ENCODE data around the gene TMEM184A.

Gene TMEM184A

GRCh38 chr7:1500064-1500807 is 55.8 kb downstream of the TMEM184A start:
- no peak overlapping the region for H3K18ac ChIP-seq (ENCODE audit: low read length)
- no peak overlapping the region for H3K27ac ChIP-seq (ENCODE audit: low read depth, low read length)
- no CpG with 5 or more reads among the region's 34 CpGs for WGBS (ENCODE audit: extremely low coverage, insufficient coverage, insufficient read length)

DNA sequence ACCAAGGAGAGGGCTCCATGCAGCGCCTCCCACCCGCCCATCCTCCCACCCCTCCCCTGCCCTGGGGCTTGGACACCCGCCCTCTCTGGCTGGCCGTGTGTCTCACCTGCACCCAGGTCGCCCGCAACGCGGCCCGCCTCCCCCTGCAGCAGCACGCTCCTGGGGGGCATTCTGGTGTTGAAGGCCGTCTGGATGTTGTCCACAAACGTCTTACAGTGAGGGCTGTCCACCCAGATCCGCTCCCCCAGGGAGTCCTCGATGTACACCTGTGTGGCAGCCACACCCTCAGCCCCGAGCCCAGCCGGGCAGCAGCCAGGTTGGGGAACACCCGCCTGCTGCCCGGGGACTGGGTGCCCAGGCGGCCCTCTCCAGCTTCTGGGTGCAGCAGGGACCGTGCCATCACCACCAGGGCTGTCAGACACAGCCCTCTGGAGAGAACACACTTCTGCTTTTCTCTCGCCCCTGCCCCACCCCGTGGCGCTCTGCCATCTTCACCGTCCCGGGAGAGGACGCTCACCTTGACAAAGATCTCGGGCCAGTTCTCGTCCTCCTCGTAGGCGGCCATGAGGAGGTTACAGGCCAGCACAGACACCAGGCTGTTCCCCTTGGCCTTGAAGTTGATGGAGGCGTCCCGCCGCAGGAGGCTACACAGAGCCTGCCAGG is 56.5 kb downstream of the TMEM184A start:
- Histone ChIP-seq H3K18ac (ENCODE audit: low read length) (no peak overlapping the region), H2BK12ac (ENCODE audit: low read length) (no peak overlapping the region), H3K14ac (ENCODE audit: low read length) (no peak overlapping the region), H4K91ac (ENCODE audit: low read depth, low read length) (no peak overlapping the region), H2BK120ac (ENCODE audit: insufficient read depth, low read length, poor library complexity) (no peak overlapping the region), H3K27ac (ENCODE audit: low read depth, low read length) (no peak overlapping the region), H2AFZ (ENCODE audit: insufficient read depth, low read length, poor library complexity) (no peak overlapping the region), H3K4ac (ENCODE audit: low read depth, low read length) (no peak overlapping the region), H2AK5ac (ENCODE audit: low read length) (no peak overlapping the region), H3K9me3 (ENCODE audit: insufficient read depth, low read depth, low read length) (no peaks in the 10 kb centered on the region), H3K4me2 (ENCODE audit: low read length) (no peak overlapping the region), H2BK5ac (ENCODE audit: low read depth, low read length, poor library complexity) (no peak overlapping the region), H3K4me1 (ENCODE audit: control insufficient read depth in 1 of 2, insufficient read depth in 2 of 2, low read length in 2 of 2) (peaks cover 5% of the 10 kb centered on the region in 2 experiments), H3K23ac (ENCODE audit: low read length) (no peak overlapping the region), H4K8ac (ENCODE audit: low read depth, low read length) (no peak overlapping the region), H3K36me3 (ENCODE audit: control insufficient read depth in 1 of 2, insufficient read depth in 2 of 2, low read length in 2 of 2) (peaks cover 79% of the 10 kb centered on the region in 2 experiments), H3K79me2 (ENCODE audit: control insufficient read depth, insufficient read depth, low read length, poor library complexity) (peaks cover 8% of the 10 kb centered on the region), H4K12ac (ENCODE audit: low read depth, low read length) (no peak overlapping the region), H3K9ac (ENCODE audit: low read length) (no peak overlapping the region), H3K27me3 (ENCODE audit: insufficient read depth, low read length) (no peaks in the 10 kb centered on the region), H3K79me1 (ENCODE audit: low read length) (peaks cover 8% of the 10 kb centered on the region), H3K4me3 (ENCODE audit: low read depth, low read length) (no peak overlapping the region)
- no CpG with 5 or more reads among the region's 33 CpGs for WGBS (ENCODE audit: extremely low coverage, insufficient coverage, insufficient read length)
- no peak for DNase-seq

More at GRCh38 chr7:1500064-1500807, 55.8 kb downstream of the TMEM184A start:
- H3K27me3 ChIP-seq (ENCODE audit: insufficient read depth, low read length) = no peaks in the 10 kb centered on the region
- no peak overlapping the region for H3K4ac ChIP-seq (ENCODE audit: low read depth, low read length)
- no peak overlapping the region for H4K91ac ChIP-seq (ENCODE audit: low read depth, low read length)
- H3K4me2 ChIP-seq (ENCODE audit: low read length) = no peak overlapping the region
- no peak overlapping the region for H2BK12ac ChIP-seq (ENCODE audit: low read length)
- no peak overlapping the region for H2AK5ac ChIP-seq (ENCODE audit: low read length)
- no peak overlapping the region for H2AFZ ChIP-seq (ENCODE audit: insufficient read depth, low read length, poor library complexity)
- H3K36me3 ChIP-seq (ENCODE audit: control insufficient read depth in 1 of 2, insufficient read depth in 2 of 2, low read length in 2 of 2) = peaks cover 72% of the 10 kb centered on the region in 2 experiments
- H3K4me3 ChIP-seq (ENCODE audit: low read depth, low read length) = no peak overlapping the region
- peaks cover 5% of the 10 kb centered on the region in 2 experiments for H3K4me1 ChIP-seq (ENCODE audit: control insufficient read depth in 1 of 2, insufficient read depth in 2 of 2, low read length in 2 of 2)
- no peaks in the 10 kb centered on the region for H3K9me3 ChIP-seq (ENCODE audit: insufficient read depth, low read depth, low read length)
- no peak overlapping the region for H3K14ac ChIP-seq (ENCODE audit: low read length)
- peaks cover 8% of the 10 kb centered on the region for H3K79me1 ChIP-seq (ENCODE audit: low read length)
- H3K23ac ChIP-seq (ENCODE audit: low read length) = no peak overlapping the region
- H4K12ac ChIP-seq (ENCODE audit: low read depth, low read length) = no peak overlapping the region
- no peak for DNase-seq
- H4K8ac ChIP-seq (ENCODE audit: low read depth, low read length) = no peak overlapping the region
- no peak overlapping the region for H3K9ac ChIP-seq (ENCODE audit: low read length)
- no peak overlapping the region for H2BK5ac ChIP-seq (ENCODE audit: low read depth, low read length, poor library complexity)
- H3K79me2 ChIP-seq (ENCODE audit: control insufficient read depth, insufficient read depth, low read length, poor library complexity) = peaks cover 9% of the 10 kb centered on the region
- no peak overlapping the region for H2BK120ac ChIP-seq (ENCODE audit: insufficient read depth, low read length, poor library complexity)

DNA sequence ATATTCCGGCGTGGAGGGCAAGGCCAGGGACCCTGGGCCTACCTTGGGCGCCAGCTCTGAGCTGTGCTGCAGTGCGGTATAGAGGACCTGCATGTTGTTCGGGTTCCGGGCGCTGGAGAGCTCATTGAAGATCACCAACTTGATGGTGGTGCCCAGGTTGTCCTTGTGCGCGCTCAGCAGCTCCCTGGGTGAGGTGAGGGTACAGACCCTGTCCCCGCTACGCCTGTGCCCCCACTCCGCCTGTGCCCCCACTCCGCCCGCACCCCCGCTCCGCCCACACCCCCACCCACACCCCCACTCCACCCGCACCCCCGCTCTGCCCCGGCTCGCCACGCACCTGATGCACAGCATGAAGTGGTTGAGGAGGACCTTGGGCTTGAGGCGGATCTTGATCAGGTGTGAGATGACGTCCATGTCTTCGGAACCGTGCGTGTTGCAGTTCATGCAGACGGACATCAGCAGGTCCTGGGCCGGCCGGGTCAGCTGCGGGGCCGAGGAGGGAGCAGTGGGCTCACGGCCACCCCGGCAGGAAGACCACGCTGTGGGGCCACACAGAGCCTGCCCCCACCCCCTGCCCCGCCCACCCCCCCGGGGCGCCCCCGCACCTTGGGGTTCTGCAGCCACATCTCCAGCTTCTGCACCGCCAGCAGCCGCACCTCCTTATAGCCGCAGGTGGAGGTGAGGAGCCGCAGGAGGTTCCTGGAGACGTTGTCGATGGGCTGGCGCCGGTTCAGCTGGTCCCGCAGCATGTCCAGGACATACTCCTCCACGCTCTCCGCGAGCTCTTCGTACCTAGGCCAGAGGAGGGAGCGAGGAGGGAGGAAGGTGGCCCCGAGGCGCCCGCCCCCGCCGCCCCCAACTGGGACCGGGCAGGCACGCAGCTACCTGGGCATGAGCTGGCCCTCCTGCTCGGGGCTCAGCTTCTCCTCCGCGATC is 57.4 kb downstream of the TMEM184A start:
- no peak overlapping the region for H2AK5ac ChIP-seq (ENCODE audit: low read length)
- H2BK120ac ChIP-seq (ENCODE audit: insufficient read depth, low read length, poor library complexity) = no peak overlapping the region
- no peak for DNase-seq
- no peak overlapping the region for H3K4ac ChIP-seq (ENCODE audit: low read depth, low read length)
- H4K91ac ChIP-seq (ENCODE audit: low read depth, low read length) = no peak overlapping the region
- no peak overlapping the region for H3K23ac ChIP-seq (ENCODE audit: low read length)
- H3K27ac ChIP-seq (ENCODE audit: low read depth, low read length) = no peak overlapping the region
- no peak overlapping the region for H3K18ac ChIP-seq (ENCODE audit: low read length)
- H3K36me3 ChIP-seq (ENCODE audit: control insufficient read depth in 1 of 2, insufficient read depth in 2 of 2, low read length in 2 of 2) = peaks cover 87 to 88% of the 10 kb centered on the region in 2 experiments
- H3K4me3 ChIP-seq (ENCODE audit: low read depth, low read length) = no peak overlapping the region
- no peak overlapping the region for H4K12ac ChIP-seq (ENCODE audit: low read depth, low read length)
- peaks cover 5% of the 10 kb centered on the region in 2 experiments for H3K4me1 ChIP-seq (ENCODE audit: control insufficient read depth in 1 of 2, insufficient read depth in 2 of 2, low read length in 2 of 2)
- peaks cover under 1% of the 10 kb centered on the region for H3K79me1 ChIP-seq (ENCODE audit: low read length)
- no peak overlapping the region for H2BK12ac ChIP-seq (ENCODE audit: low read length)
- H3K9me3 ChIP-seq (ENCODE audit: insufficient read depth, low read depth, low read length) = no peaks in the 10 kb centered on the region
- no peak overlapping the region for H3K14ac ChIP-seq (ENCODE audit: low read length)
- H2BK5ac ChIP-seq (ENCODE audit: low read depth, low read length, poor library complexity) = no peak overlapping the region
- H3K9ac ChIP-seq (ENCODE audit: low read length) = no peak overlapping the region
- no peaks in the 10 kb centered on the region for H3K27me3 ChIP-seq (ENCODE audit: insufficient read depth, low read length)
- peaks cover 3% of the 10 kb centered on the region for H3K79me2 ChIP-seq (ENCODE audit: control insufficient read depth, insufficient read depth, low read length, poor library complexity)
- no CpG with 5 or more reads among the region's 62 CpGs for WGBS (ENCODE audit: extremely low coverage, insufficient coverage, insufficient read length)
- no peak overlapping the region for H2AFZ ChIP-seq (ENCODE audit: insufficient read depth, low read length, poor library complexity)
- H3K4me2 ChIP-seq (ENCODE audit: low read length) = no peak overlapping the region
- no peak overlapping the region for H4K8ac ChIP-seq (ENCODE audit: low read depth, low read length)

DNA sequence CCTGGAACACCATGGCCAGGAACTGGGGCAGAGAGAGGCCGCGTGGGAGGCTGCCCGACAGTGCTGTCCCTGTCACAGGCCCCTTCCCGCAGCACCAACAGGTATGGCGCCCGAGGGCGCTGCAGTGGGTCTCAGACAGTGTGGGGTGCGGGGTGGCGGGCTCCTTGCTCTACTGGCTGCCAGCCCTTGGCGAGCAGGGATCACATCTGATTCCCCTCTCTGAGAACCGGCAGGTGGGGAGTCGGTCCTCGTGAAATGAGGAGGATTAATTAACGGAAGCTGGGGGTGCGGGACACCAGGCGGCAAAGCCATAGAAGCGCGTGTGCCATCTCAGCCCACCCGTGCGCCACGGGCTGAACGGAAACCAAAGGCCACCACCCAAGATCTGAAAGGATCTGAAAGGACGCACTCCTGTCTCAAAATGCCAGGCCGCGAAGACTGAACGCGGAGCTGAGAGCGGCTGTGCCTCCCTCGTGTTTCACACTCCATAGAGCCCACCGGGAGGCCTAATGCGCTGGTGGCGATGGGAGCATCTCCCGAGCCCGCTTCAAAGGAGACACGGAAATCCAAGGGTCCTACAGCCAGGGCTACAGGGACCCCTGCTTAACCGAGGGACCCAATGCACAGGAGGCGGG is 58.6 kb downstream of the TMEM184A start:
- H4K12ac ChIP-seq (ENCODE audit: low read depth, low read length) = no peak overlapping the region
- no peak overlapping the region for H3K18ac ChIP-seq (ENCODE audit: low read length)
- DNase-seq = no peak
- H3K4me3 ChIP-seq (ENCODE audit: low read depth, low read length) = no peak overlapping the region
- no peak overlapping the region for H2AFZ ChIP-seq (ENCODE audit: insufficient read depth, low read length, poor library complexity)
- peaks cover 87 to 92% of the 10 kb centered on the region in 2 experiments for H3K36me3 ChIP-seq (ENCODE audit: control insufficient read depth in 1 of 2, insufficient read depth in 2 of 2, low read length in 2 of 2)
- H3K14ac ChIP-seq (ENCODE audit: low read length) = no peak overlapping the region
- H3K4me2 ChIP-seq (ENCODE audit: low read length) = no peak overlapping the region
- H2BK12ac ChIP-seq (ENCODE audit: low read length) = no peak overlapping the region
- no peaks in the 10 kb centered on the region for H3K27me3 ChIP-seq (ENCODE audit: insufficient read depth, low read length)
- H3K4ac ChIP-seq (ENCODE audit: low read depth, low read length) = no peak overlapping the region
- H3K9me3 ChIP-seq (ENCODE audit: insufficient read depth, low read depth, low read length) = no peaks in the 10 kb centered on the region
- no peak overlapping the region for H2BK120ac ChIP-seq (ENCODE audit: insufficient read depth, low read length, poor library complexity)
- no peaks in the 10 kb centered on the region for H3K79me2 ChIP-seq (ENCODE audit: control insufficient read depth, insufficient read depth, low read length, poor library complexity)
- no peaks in the 10 kb centered on the region for H3K79me1 ChIP-seq (ENCODE audit: low read length)
- H4K91ac ChIP-seq (ENCODE audit: low read depth, low read length) = no peak overlapping the region
- H2BK5ac ChIP-seq (ENCODE audit: low read depth, low read length, poor library complexity) = no peak overlapping the region
- WGBS (ENCODE audit: extremely low coverage, insufficient coverage, insufficient read length) = no CpG with 5 or more reads among the region's 37 CpGs
- no peak overlapping the region for H3K23ac ChIP-seq (ENCODE audit: low read length)
- H3K27ac ChIP-seq (ENCODE audit: low read depth, low read length) = no peak overlapping the region
- no peak overlapping the region for H3K9ac ChIP-seq (ENCODE audit: low read length)
- H4K8ac ChIP-seq (ENCODE audit: low read depth, low read length) = no peak overlapping the region
- no peak overlapping the region for H2AK5ac ChIP-seq (ENCODE audit: low read length)
- H3K4me1 ChIP-seq (ENCODE audit: control insufficient read depth in 1 of 2, insufficient read depth in 2 of 2, low read length in 2 of 2) = no peaks in the 10 kb centered on the region
